Skeletal muscle satellite cell (primary cell): Measurements from ENCODE around the gene PRKCE.

Source experiments
- H3K27me3 ChIP-seq: 2 replicates; pipeline ENCODE4 v1.7.0; 2013; ENCODE audit warnings: low read length; ENCODE audit not compliant: control insufficient read depth, insufficient read depth
- H3K36me3 ChIP-seq: 2 replicates; pipeline ENCODE4 v1.7.0; 2013; ENCODE audit warnings: mild to moderate bottlenecking, control low read depth, low read length; ENCODE audit not compliant: insufficient read depth
- H3K4me1 ChIP-seq: 2 replicates; pipeline ENCODE4 v1.7.0; 2013; ENCODE audit warnings: low read length; ENCODE audit not compliant: control insufficient read depth, insufficient read depth
- H3K4me2 ChIP-seq: 2 replicates; pipeline ENCODE4 v1.7.0; 2013; ENCODE audit warnings: mild to moderate bottlenecking, low read length
- H3K4me3 ChIP-seq: 2 replicates; pipeline ENCODE4 v1.7.0; 2013; ENCODE audit warnings: low read length
- H3K9ac ChIP-seq: 2 replicates; pipeline ENCODE4 v1.7.0; 2013; ENCODE audit warnings: mild to moderate bottlenecking, low read depth, low read length, moderate library complexity
- H3K9me3 ChIP-seq: replicated peaks from 2 replicates; pipeline ENCODE4 v1.7.0; 2013; ENCODE audit warnings: mild to moderate bottlenecking, control low read depth, low read length

The PRKCE gene

GRCh38 chr2:46236876-46237859, 585.7 kb downstream of the PRKCE start:
- Histone ChIP-seq H3K4me3 (no peak overlapping the region), H3K4me2 (no peak overlapping the region), H3K36me3 (no peaks in the 10 kb centered on the region), H3K9ac (no peak overlapping the region), H3K4me1 (no peaks in the 10 kb centered on the region), H3K27me3 (no peaks in the 10 kb centered on the region), H3K9me3 (no peaks in the 10 kb centered on the region)
